Measurements from ENCODE around the gene QRFPR.

DNA sequence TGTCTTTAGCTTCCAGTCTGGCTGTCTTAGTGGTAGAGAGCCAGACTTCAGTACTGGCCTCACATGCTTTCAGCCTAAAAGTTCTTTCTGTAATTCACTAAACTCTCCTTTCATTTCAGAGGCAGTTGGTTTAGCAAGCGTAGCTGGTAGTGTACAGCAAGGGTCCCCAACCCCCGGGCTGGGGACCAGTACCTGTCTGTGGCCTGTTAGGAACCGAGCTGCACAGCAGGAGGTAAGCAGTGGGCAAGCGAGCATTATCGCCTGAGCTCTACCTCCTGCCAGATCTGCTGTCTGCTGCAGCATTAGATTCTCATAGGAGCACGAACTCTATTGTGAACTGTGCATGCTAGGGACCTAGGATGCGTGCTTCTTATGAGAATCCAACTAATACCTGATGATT lies 72.0 kb downstream of the QRFPR start:
- TF ChIP-seq, protein P1, sequence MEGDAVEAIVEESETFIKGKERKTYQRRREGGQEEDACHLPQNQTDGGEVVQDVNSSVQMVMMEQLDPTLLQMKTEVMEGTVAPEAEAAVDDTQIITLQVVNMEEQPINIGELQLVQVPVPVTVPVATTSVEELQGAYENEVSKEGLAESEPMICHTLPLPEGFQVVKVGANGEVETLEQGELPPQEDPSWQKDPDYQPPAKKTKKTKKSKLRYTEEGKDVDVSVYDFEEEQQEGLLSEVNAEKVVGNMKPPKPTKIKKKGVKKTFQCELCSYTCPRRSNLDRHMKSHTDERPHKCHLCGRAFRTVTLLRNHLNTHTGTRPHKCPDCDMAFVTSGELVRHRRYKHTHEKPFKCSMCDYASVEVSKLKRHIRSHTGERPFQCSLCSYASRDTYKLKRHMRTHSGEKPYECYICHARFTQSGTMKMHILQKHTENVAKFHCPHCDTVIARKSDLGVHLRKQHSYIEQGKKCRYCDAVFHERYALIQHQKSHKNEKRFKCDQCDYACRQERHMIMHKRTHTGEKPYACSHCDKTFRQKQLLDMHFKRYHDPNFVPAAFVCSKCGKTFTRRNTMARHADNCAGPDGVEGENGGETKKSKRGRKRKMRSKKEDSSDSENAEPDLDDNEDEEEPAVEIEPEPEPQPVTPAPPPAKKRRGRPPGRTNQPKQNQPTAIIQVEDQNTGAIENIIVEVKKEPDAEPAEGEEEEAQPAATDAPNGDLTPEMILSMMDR (IDR thresholded peaks at IDR 0.05), result no peak
- TF ChIP-seq POLR2A (IDR thresholded peaks at IDR 0.05), result no peak

Measured in breast epithelium (tissue), 3 donors.